H1 (cell line): ENCODE results near the gene SLCO4A1. TPM values are rescaled to one million over a fixed set of nuclear protein-coding genes. Genes with fewer than 3 reads are reported as not detected.

Experiments used
- CTCF ChIA-PET: fragments of 300-600 bp; sonication (Branson Sonifier 250); formaldehyde crosslinking; loops from one replicate; lab custom pipeline; 2021; ENCODE audit not compliant: partially characterized antibody; lab: Charles Lee
- POLR2A ChIA-PET: fragments of 300-600 bp; sonication (Branson Sonifier 250); formaldehyde crosslinking; loops from one replicate; lab custom pipeline; 2021; ENCODE audit warnings: inconsistent platforms; ENCODE audit not compliant: partially characterized antibody; lab: Charles Lee
- DNase-seq, 2 experiments: peaks; one replicate each; pipeline versions ENCODE4 v3.0.0 to v3.0.0-alpha.2; 2010 to 2022; ENCODE audit warnings: low spot score in 2 of 2, low read depth in 1 of 2, mixed read lengths in 1 of 2
- FAIRE-seq: peaks from 2 replicates; lab custom pipeline; 2011; peaks lifted over from hg19 to GRCh38; lab: Jason Lieb, UNC
- H2AFZ ChIP-seq: 2 replicates; pipeline ENCODE4 v1.8.1; 2012; ENCODE audit warnings: low read length, inconsistent platforms
- H2AK5ac ChIP-seq: 2 replicates; pipeline ENCODE4 v1.6.1; 2013; ENCODE audit warnings: low read depth, low read length
- H2BK120ac ChIP-seq: replicated peaks from 2 replicates; pipeline ENCODE3; 2013; ENCODE audit warnings: low read depth, low read length, inconsistent platforms
- H2BK12ac ChIP-seq: 2 replicates; pipeline ENCODE4 v1.6.1; 2013; ENCODE audit warnings: low read depth, low read length
- H2BK15ac ChIP-seq: 2 replicates; pipeline ENCODE4 v1.6.1; 2013; ENCODE audit warnings: low read length
- H2BK20ac ChIP-seq: 2 replicates; pipeline ENCODE4 v1.6.1; 2013; ENCODE audit warnings: low read length
- H2BK5ac ChIP-seq: 2 replicates; pipeline ENCODE4 v1.6.1; 2013; ENCODE audit warnings: low read depth, low read length
- H3K14ac ChIP-seq: 2 replicates; pipeline ENCODE4 v1.6.1; 2013; ENCODE audit warnings: inconsistent platforms; ENCODE audit not compliant: insufficient read length
- H3K18ac ChIP-seq: 2 replicates; pipeline ENCODE4 v1.6.1; 2013; ENCODE audit warnings: low read length; ENCODE audit errors: extremely low read depth
- H3K23ac ChIP-seq: 2 replicates; pipeline ENCODE4 v1.6.1; 2013; ENCODE audit warnings: inconsistent platforms; ENCODE audit not compliant: insufficient read length
- H3K23me2 ChIP-seq: 2 replicates; pipeline ENCODE4 v1.6.1; 2013; ENCODE audit warnings: low read depth, low read length
- H3K27ac ChIP-seq: 2 replicates; pipeline ENCODE4 v1.6.1; 2011; ENCODE audit warnings: low read depth, low read length, inconsistent platforms
- H3K27me3 ChIP-seq, 4 experiments: replicated peaks in 1 of 4; 1 replicate in 1 of 4; 2 replicates in 3 of 4; pipeline versions ENCODE4 v1.6.1 to v1.8.1; 2011 to 2013; ENCODE audit warnings: low read length in 3 of 4, mild to moderate bottlenecking in 3 of 4, inconsistent platforms in 2 of 4, mixed read lengths in 2 of 4, moderate library complexity in 1 of 4; ENCODE audit not compliant: control insufficient read depth in 3 of 4, insufficient read depth in 3 of 4; ENCODE audit errors: extremely low read depth in 1 of 4
- H3K36me3 ChIP-seq, 4 experiments: 2 replicates each; pipeline versions ENCODE4 v1.6.1 to v1.8.1; 2011 to 2013; ENCODE audit warnings: mild to moderate bottlenecking in 4 of 4, low read length in 3 of 4, moderate library complexity in 2 of 4, control low read depth in 1 of 4, inconsistent platforms in 1 of 4; ENCODE audit not compliant: insufficient read depth in 4 of 4, control insufficient read depth in 2 of 4
- H3K4ac ChIP-seq: replicated peaks from 2 replicates; pipeline ENCODE3; 2013; ENCODE audit warnings: low read length, low read depth, mixed read lengths, inconsistent platforms; ENCODE audit not compliant: insufficient read length
- H3K4me1 ChIP-seq, 4 experiments: replicated peaks in 1 of 4; 1 replicate in 1 of 4; 2 replicates in 3 of 4; pipeline versions ENCODE4 v1.6.1 to v1.8.1; 2011 to 2013; ENCODE audit warnings: low read length in 3 of 4, inconsistent platforms in 2 of 4, mixed read lengths in 1 of 4; ENCODE audit not compliant: insufficient read depth in 4 of 4, control insufficient read depth in 3 of 4
- H3K4me2 ChIP-seq, 2 experiments: 2 replicates each; pipeline versions ENCODE4 v1.6.1 to v1.8.1; 2011 to 2013; ENCODE audit warnings: low read depth in 2 of 2, low read length in 2 of 2, control low read depth in 1 of 2, inconsistent platforms in 1 of 2, mild to moderate bottlenecking in 1 of 2; ENCODE audit not compliant: insufficient read depth in 1 of 2
- H3K4me3 ChIP-seq, 4 experiments: fragments of 200-600, 300-600 bp in 1 of 4; sonication (generic), shearing (Covaris generic), sonication (Bioruptor Twin) in 1 of 4; 2 replicates each; pipeline versions ENCODE4 v1.5.1 to v1.8.1; 2011 to 2016; ENCODE audit warnings: low read length in 4 of 4, low read depth in 3 of 4, control low read depth in 2 of 4, inconsistent platforms in 2 of 4, mild to moderate bottlenecking in 2 of 4, mixed read lengths in 1 of 4, moderate library complexity in 1 of 4; ENCODE audit not compliant: insufficient read depth in 2 of 4; ENCODE audit errors: extremely low read depth in 1 of 4
- H3K56ac ChIP-seq: replicated peaks from 2 replicates; pipeline ENCODE3; 2013; ENCODE audit warnings: low read depth, mild to moderate bottlenecking, mixed read lengths, low read length, inconsistent platforms; ENCODE audit not compliant: insufficient read length
- H3K79me1 ChIP-seq: 2 replicates; pipeline ENCODE4 v1.6.1; 2013; ENCODE audit warnings: low read depth, low read length, control low read depth
- H3K79me2 ChIP-seq, 2 experiments: 2 replicates each; pipeline versions ENCODE4 v1.6.1 to v1.8.1; 2012 to 2013; ENCODE audit warnings: low read length in 2 of 2, mild to moderate bottlenecking in 2 of 2, inconsistent platforms in 1 of 2; ENCODE audit not compliant: insufficient read depth in 2 of 2, control insufficient read depth in 1 of 2
- H3K9ac ChIP-seq, 4 experiments: replicated peaks in 1 of 4; 1 replicate in 1 of 4; 2 replicates in 3 of 4; pipeline versions ENCODE4 v1.6.1 to v1.8.1; 2011 to 2013; ENCODE audit warnings: low read depth in 3 of 4, low read length in 3 of 4, control low read depth in 2 of 4, mild to moderate bottlenecking in 2 of 4, moderate library complexity in 2 of 4, inconsistent platforms in 1 of 4; ENCODE audit errors: extremely low read depth in 1 of 4
- H3K9me3 ChIP-seq, 2 experiments: 2 replicates each; pipeline versions ENCODE4 v1.6.1 to v1.8.1; 2012 to 2013; ENCODE audit warnings: mild to moderate bottlenecking in 2 of 2, moderate library complexity in 2 of 2, control low read depth in 1 of 2, inconsistent platforms in 1 of 2, low read depth in 1 of 2, low read length in 1 of 2, mixed read lengths in 1 of 2; ENCODE audit not compliant: insufficient read depth in 2 of 2
- H4K20me1 ChIP-seq, 2 experiments: replicated peaks in 1 of 2; 2 replicates each; pipeline versions ENCODE3 to v1.8.1; 2011 to 2013; ENCODE audit warnings: inconsistent platforms in 2 of 2, low read length in 2 of 2, mild to moderate bottlenecking in 1 of 2; ENCODE audit not compliant: insufficient read depth in 2 of 2, control insufficient read depth in 1 of 2
- H4K5ac ChIP-seq: 2 replicates; pipeline ENCODE4 v1.6.1; 2013; ENCODE audit warnings: low read length, low read depth, mixed read lengths, inconsistent platforms; ENCODE audit not compliant: insufficient read length
- H4K8ac ChIP-seq: 2 replicates; pipeline ENCODE4 v1.8.0; 2013; ENCODE audit warnings: mild to moderate bottlenecking, moderate library complexity, low read length, inconsistent platforms; ENCODE audit not compliant: insufficient read depth; ENCODE audit errors: extremely low read depth
- H4K91ac ChIP-seq: replicated peaks from 2 replicates; pipeline ENCODE3; 2013; ENCODE audit warnings: low read length, mixed read lengths, inconsistent platforms; ENCODE audit not compliant: insufficient read length
- BCL11A ChIP-seq, 2 experiments: IDR thresholded peaks; one replicate each; pipeline ENCODE4 v1.6.1; 2011; ENCODE audit warnings: low read depth in 2 of 2, low read length in 2 of 2, mild to moderate bottlenecking in 2 of 2
- GABPA ChIP-seq: IDR thresholded peaks from 2 replicates; pipeline ENCODE4 v1.6.1; 2011; ENCODE audit warnings: mild to moderate bottlenecking, low read length, moderate library complexity, borderline replicate concordance; ENCODE audit not compliant: insufficient read depth
- HDAC2 ChIP-seq, 2 experiments: fragments of 300-600 bp in 1 of 2; sonication (generic) in 1 of 2; IDR thresholded peaks; 2 replicates each; pipeline ENCODE4 v1.6.1; 2011 to 2012; ENCODE audit warnings: low read depth in 2 of 2, low read length in 2 of 2, mild to moderate bottlenecking in 2 of 2, moderate library complexity in 2 of 2, borderline replicate concordance in 1 of 2, inconsistent platforms in 1 of 2
- MAX ChIP-seq: IDR thresholded peaks from 2 replicates; pipeline ENCODE4 v1.6.1; 2012; ENCODE audit warnings: inconsistent platforms
- SIN3A ChIP-seq, 2 experiments: IDR thresholded peaks in 1 of 2; conservative IDR thresholded peaks in 1 of 2; 2 replicates each; pipeline ENCODE4 v1.6.1; 2011 to 2012; ENCODE audit warnings: low read length in 2 of 2, improper control_type of control experiment in 1 of 2, low read depth in 1 of 2, mild to moderate bottlenecking in 1 of 2
- TBP ChIP-seq: IDR thresholded peaks from 2 replicates; pipeline ENCODE4 v1.6.1; 2011; ENCODE audit warnings: low read depth, low read length, improper control_type of control experiment
- TCF12 ChIP-seq: IDR thresholded peaks from 2 replicates; pipeline ENCODE4 v1.6.1; 2011; ENCODE audit warnings: low read depth, mild to moderate bottlenecking, low read length
- WGBS, 2 experiments: shearing (Covaris generic) in 1 of 2; methylation state at CpG; one replicate each; pipeline versions ENCODE4 v1.1.6 to v1.1.7; 2013 to 2015; ENCODE audit warnings: low lambda C conversion rate in 2 of 2, mixed read lengths in 2 of 2, inconsistent platforms in 1 of 2, low coverage in 1 of 2, missing lambda C conversion rate in 1 of 2; ENCODE audit not compliant: insufficient replicate concordance in 2 of 2, insufficient coverage in 1 of 2, insufficient read length in 1 of 2; ENCODE audit errors: extremely low coverage in 1 of 2, missing lambda C conversion rate in 1 of 2; 5-methylcytosine and 5-hydroxymethylcytosine counted together
- long read RNA-seq, 2 experiments: library from RNA in 1 of 2; library from capped mRNA in 1 of 2; stranded (forward); transcript quantifications; one replicate each; pipeline ENCODE4 v2.0.0, GENCODE V29; 2021; ENCODE audit warnings: inconsistent platforms in 1 of 2
- polyA minus RNA-seq, 3 experiments: library from RNA; depleted of rRNA, polyadenylated mRNA; stranded (reverse); fragments of >200 nt; gene quantifications; 1 replicate in 2 of 3; 2 replicates in 1 of 3; pipeline ENCODE4 v1.2.3, GENCODE V29; 2011
- polyA plus RNA-seq, 7 experiments: library from polyadenylated mRNA; depleted of rRNA in 3 of 7; stranded (reverse) in 5 of 7; unstranded in 2 of 7; fragments of >200 nt in 5 of 7; fragments of 200-250 nt in 2 of 7; gene quantifications; 1 replicate in 5 of 7; 2 replicates in 1 of 7; 4 replicates in 1 of 7; pipeline versions ENCODE4 v1.2.1 to v1.2.3, GENCODE V29; 2011 to 2013; ENCODE audit warnings: missing spikeins in 2 of 7, mixed read lengths in 2 of 7
- total RNA-seq: library from RNA; stranded (reverse); fragmentation: NEBNext Ultra II Directional; extraction: Animal tissue kit (Norgen Biotek cat#: 25700); gene quantifications from 2 replicates; pipeline ENCODE4 v1.2.1, GENCODE V29; 2021

SLCO4A1 gene
- 18.2 and 18.5 TPM in 2 replicates for total RNA-seq
- polyA plus RNA-seq (2011; rRNA removed): 10.5 and 13.3 TPM in 2 replicates
- 10.5 TPM for polyA plus RNA-seq (2011; cell fraction: cytosol; rRNA removed)
- polyA plus RNA-seq (2011; cell fraction: nucleus; rRNA removed): 30.4 TPM
- 15.4 to 21.3 TPM (median 15.8 TPM) in 4 replicates for polyA plus RNA-seq (2012, experiment 1 of 2)
- polyA plus RNA-seq (2012, experiment 2 of 2): 19.2 TPM
- 19.8 TPM for polyA plus RNA-seq (2013, experiment 1 of 2)
- polyA plus RNA-seq (2013, experiment 2 of 2): 21.9 TPM
- 6.1 and 7.4 TPM in 2 replicates for polyA minus RNA-seq (2011; rRNA and poly(A)+ RNA removed)
- 9.3 TPM for polyA minus RNA-seq (2011; cell fraction: cytosol; rRNA and poly(A)+ RNA removed)
- 10.6 TPM for polyA minus RNA-seq (2011; cell fraction: nucleus; rRNA and poly(A)+ RNA removed)
- long read RNA-seq, experiment 1, partial matches to known transcripts: 2 of 19 reads
- long read RNA-seq, experiment 1, other reads (novel, unspliced or antisense): 12 of 19 reads
- long read RNA-seq, experiment 2, partial matches to known transcripts: 0 of 2 reads
- long read RNA-seq, experiment 2, other reads (novel, unspliced or antisense): 2 of 2 reads

DNA sequence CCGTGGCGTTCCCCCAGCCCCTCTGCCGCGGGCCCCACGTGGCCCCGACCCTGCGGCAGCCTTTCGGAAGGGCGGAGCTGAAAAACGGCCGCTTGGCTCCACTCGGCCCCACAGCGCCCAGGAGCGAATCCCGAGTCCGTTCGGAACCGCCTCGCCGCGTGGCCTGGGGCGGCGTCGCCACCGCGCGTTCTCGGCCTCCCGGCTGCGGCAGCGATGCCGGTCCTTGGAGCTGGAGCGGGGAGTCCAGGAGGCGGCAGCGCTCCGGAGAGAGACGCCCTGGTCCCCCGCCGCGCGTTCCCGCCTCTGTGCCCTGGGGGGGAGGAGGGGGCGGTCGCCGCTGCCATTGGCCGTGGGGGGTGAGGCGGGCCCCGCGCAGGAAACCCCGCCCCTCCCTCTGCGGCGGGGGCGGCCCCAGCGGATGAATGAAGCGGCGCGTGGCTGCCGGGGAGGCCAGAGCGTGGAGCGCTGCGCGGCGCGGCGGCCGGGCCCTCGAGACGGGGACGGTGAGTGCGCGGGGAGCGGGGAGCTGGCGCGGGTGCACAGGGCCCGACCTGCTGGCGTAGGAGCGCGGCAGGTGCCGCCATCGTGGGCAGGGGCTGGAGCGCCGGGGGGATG is at the start of gene SLCO4A1:
Gene SLCO4A1, plus strand, starts transcription at position 453 of the 615 bp plus-strand sequence. CDS start 13,952 bp downstream, outside the sequence.
- WGBS, 2 experiments: 7% methylated on average over 27 of the region's 82 CpGs; no CpG with 5 or more reads in 1 of the 2 experiments
- H3K79me1 ChIP-seq: peaks cover 18% of the 10 kb centered on the region
- no peak within 1 kb of the TSS for H2AK5ac ChIP-seq
- peak within 1 kb of the TSS; percentile 80 to 90 for H3K4me2 ChIP-seq
- H4K8ac ChIP-seq: peak within 1 kb of the TSS; percentile 77
- no peak within 1 kb of the TSS; the same call in 1 of the 2 replicates for H2BK5ac ChIP-seq
- H3K27me3 ChIP-seq: peaks cover 3 to 43% (median 33%) of the 10 kb centered on the region in 4 experiments; a peak in 6 of 7 replicates
- H2AFZ ChIP-seq: 0 out of 2 replicates have a peak within 1 kb of the TSS, but pooled peaks have one; percentile 8
- peaks cover 12 to 31% of the 10 kb centered on the region in 2 experiments for H4K20me1 ChIP-seq
- DNase-seq (peak in 1 of 2 experiments; percentile 84), FAIRE-seq (no peak)
- H4K5ac ChIP-seq: no peak within 1 kb of the TSS
- no peak within 1 kb of the TSS for H3K56ac ChIP-seq
- no peaks in the 10 kb centered on the region for H3K9me3 ChIP-seq
- peaks cover 0 to 11% (median 0%) of the 10 kb centered on the region in 4 experiments; a peak in 3 of 7 replicates for H3K4me1 ChIP-seq
- peaks cover 15% of the 10 kb centered on the region; the same call in 1 of the 2 replicates for H3K23me2 ChIP-seq
- ChIA-PET CTCF (interaction anchor here (0.9 to 2.2 kb wide), 10 partner anchors 9 to 154 kb away, joined by 3 to 7 read pairs (median 4); partner anchors contain the start of gene NTSR1), POLR2A (interaction anchor here (0.9 to 3.7 kb wide), 6 partner anchors 9 to 173 kb away, joined by 3 to 11 read pairs (median 4); no protein-coding TSS in a partner anchor)
- no peak within 1 kb of the TSS for H3K14ac ChIP-seq
- no peak within 1 kb of the TSS for H3K27ac ChIP-seq
- no peak within 1 kb of the TSS for H2BK120ac ChIP-seq
- H2BK20ac ChIP-seq: no peak within 1 kb of the TSS
- H3K4me3 ChIP-seq: peak within 1 kb of the TSS; percentile 45 to 75 (median 64)
- H3K23ac ChIP-seq: no peak within 1 kb of the TSS
- peak within 1 kb of the TSS; percentile 29; the same call in 1 of the 2 replicates for H2BK15ac ChIP-seq
- H3K79me2 ChIP-seq: peaks cover 5 to 28% of the 10 kb centered on the region in 2 experiments; a peak in 2 of 4 replicates
- H3K36me3 ChIP-seq: no peaks in the 10 kb centered on the region
- peak within 1 kb of the TSS; percentile 84 for H4K91ac ChIP-seq
- H3K9ac ChIP-seq: 0 out of 7 replicates have a peak within 1 kb of the TSS, but pooled peaks of 2 of the 4 experiments have one; percentile 20 to 32
- peak within 1 kb of the TSS; percentile 68; the same call in 1 of the 2 replicates for H2BK12ac ChIP-seq
- peak within 1 kb of the TSS; percentile 97 for H3K18ac ChIP-seq
- H3K4ac ChIP-seq: peak within 1 kb of the TSS; percentile 49
- 0 out of 2 replicates have a peak, but pooled peaks have one; percentile 12 for TF ChIP-seq TBP
- 0 out of 2 replicates have a peak, but pooled peaks have one; percentile 3 for TF ChIP-seq GABPA
- TF ChIP-seq TCF12: no peak
- no peak for TF ChIP-seq HDAC2 (IDR thresholded peaks at IDR 0.05; ENCODE audit: borderline replicate concordance in 1 of 2, low read depth in 2 of 2, low read length in 2 of 2)
- TF ChIP-seq MAX: 0 out of 2 replicates have a peak, but pooled peaks have one; percentile 63
- no peak for TF ChIP-seq BCL11A (IDR thresholded peaks at IDR 0.05; ENCODE audit: low read depth in 2 of 2, low read length in 2 of 2)
- 0 out of 4 replicates have a peak, but pooled peaks of 1 of the 2 experiments have one; percentile 23 for TF ChIP-seq SIN3A (conservative IDR thresholded peaks at IDR 0.05 in 1 of 2, IDR thresholded peaks at IDR 0.05 in 1 of 2; ENCODE audit: low read depth in 1 of 2, low read length in 2 of 2)
